BLaER1 (cell line): ENCODE results near the gene SCUBE2.
A peak's percentile ranks its signal among the peaks of the same experiment; 100 is the strongest.
"Not testable (repeated sequence)": the region's sequence is repeated elsewhere in the genome, so short reads cannot be mapped to it uniquely, and the experiment has no call there.

Experiments
- H3K27ac ChIP-seq: shearing (Covaris generic); formaldehyde crosslinking; 2 replicates; pipeline ENCODE4 v1.8.1; 2022
- H3K27me3 ChIP-seq: shearing (Covaris generic); formaldehyde crosslinking; 2 replicates; pipeline ENCODE4 v1.8.1; 2022
- H3K36me3 ChIP-seq: shearing (Covaris generic); formaldehyde crosslinking; 2 replicates; pipeline ENCODE4 v1.8.1; 2022
- H3K4me1 ChIP-seq: shearing (Covaris generic); formaldehyde crosslinking; 2 replicates; pipeline ENCODE4 v1.8.1; 2022
- H3K4me2 ChIP-seq: shearing (Covaris generic); formaldehyde crosslinking; 2 replicates; pipeline ENCODE4 v1.8.1; 2022
- H3K4me3 ChIP-seq: shearing (Covaris generic); formaldehyde crosslinking; 2 replicates; pipeline ENCODE4 v1.8.1; 2022
- H3K9ac ChIP-seq: shearing (Covaris generic); formaldehyde crosslinking; 2 replicates; pipeline ENCODE4 v1.8.1; 2022
- H3K9me3 ChIP-seq: shearing (Covaris generic); formaldehyde crosslinking; 2 replicates; pipeline ENCODE4 v1.8.1; 2022
- H4K20me1 ChIP-seq: shearing (Covaris generic); formaldehyde crosslinking; 2 replicates; pipeline ENCODE4 v1.8.1; 2022
- Cebpa-rat ChIP-seq: shearing (Covaris generic); IDR thresholded peaks from 2 replicates; pipeline ENCODE4 v1.8.1; 2022

SCUBE2 gene

DNA sequence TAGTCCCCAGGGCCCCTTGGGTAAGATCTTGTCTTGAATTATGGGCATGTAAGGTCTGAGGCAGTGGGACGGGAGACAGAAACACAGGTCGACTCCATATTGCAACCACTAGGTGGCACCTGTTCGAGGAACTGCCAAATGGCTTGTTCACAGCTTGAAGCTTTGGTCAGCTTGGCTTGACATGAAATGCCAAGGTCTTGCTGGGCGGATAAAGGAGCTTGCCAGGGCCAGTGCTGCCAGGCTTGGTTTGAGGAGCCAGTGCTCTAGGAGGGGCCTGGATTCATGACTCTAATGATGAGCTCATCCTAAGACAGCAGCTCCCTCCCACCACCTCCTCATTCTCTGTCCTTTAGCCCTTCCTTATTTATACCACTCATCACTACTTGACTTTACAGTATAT lies 75.7 kb downstream of the SCUBE2 start:
- Histone ChIP-seq H3K4me1 (peaks cover 8% of the 10 kb centered on the region), H3K27me3 (no peaks in the 10 kb centered on the region), H3K9ac (no peak overlapping the region), H3K4me2 (no peak overlapping the region), H4K20me1 (no peaks in the 10 kb centered on the region), H3K27ac (no peak overlapping the region), H3K4me3 (no peak overlapping the region), H3K9me3 (no peaks in the 10 kb centered on the region), H3K36me3 (no peaks in the 10 kb centered on the region)
- TF ChIP-seq Cebpa-rat: no peak

DNA sequence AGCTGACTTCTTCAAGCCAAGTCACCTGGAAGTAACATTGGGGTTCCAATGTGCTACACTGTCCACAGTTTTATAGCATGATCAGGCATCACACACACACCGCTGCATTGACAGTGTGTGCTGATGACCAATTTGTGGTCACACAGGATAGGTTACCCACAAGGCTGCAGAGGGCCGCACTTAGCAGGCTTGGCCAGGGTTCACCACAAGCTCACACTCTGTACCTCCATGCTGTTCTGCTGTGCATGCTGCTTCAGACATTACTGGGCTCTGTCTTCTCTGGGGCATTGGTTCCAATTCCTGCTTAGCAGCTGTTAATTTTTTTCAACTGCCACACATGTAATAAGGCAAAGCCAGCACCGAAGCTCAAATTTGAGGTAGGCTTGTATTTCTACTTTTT lies 76.6 kb downstream of the SCUBE2 start:
- Histone ChIP-seq H3K27me3 (no peaks in the 10 kb centered on the region), H3K4me3 (no peak overlapping the region), H3K36me3 (no peaks in the 10 kb centered on the region), H3K27ac (no peak overlapping the region), H3K9ac (no peak overlapping the region), H4K20me1 (no peaks in the 10 kb centered on the region), H3K4me1 (peaks cover 8% of the 10 kb centered on the region), H3K4me2 (no peak overlapping the region), H3K9me3 (no peaks in the 10 kb centered on the region)
- no peak for TF ChIP-seq Cebpa-rat

DNA sequence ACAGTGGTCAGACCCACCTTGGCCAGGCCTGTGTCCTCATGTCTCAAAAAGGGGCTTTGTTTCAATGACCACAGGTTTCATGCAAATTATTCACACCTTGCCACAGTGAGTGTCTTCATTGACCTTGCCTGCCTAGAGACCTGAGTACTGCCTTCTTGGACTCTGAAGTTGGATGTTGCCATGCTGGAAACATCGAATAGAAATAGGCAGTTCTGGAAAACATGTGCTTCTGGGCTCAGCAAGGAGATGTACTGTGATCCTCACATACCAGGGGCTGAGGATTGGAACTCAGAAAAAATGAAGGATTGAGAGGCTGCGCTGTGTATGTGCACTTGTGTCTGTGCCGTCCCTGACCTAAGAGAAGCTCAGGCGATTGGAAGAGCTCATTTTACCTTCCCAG lies 78.0 kb downstream of the SCUBE2 start:
- Histone ChIP-seq H3K4me2 (no peak overlapping the region), H3K4me1 (peaks cover 8% of the 10 kb centered on the region), H3K4me3 (no peak overlapping the region), H3K27me3 (no peaks in the 10 kb centered on the region), H3K9ac (no peak overlapping the region), H3K27ac (no peak overlapping the region), H4K20me1 (no peaks in the 10 kb centered on the region), H3K9me3 (no peaks in the 10 kb centered on the region), H3K36me3 (no peaks in the 10 kb centered on the region)
- no peak for TF ChIP-seq Cebpa-rat

DNA sequence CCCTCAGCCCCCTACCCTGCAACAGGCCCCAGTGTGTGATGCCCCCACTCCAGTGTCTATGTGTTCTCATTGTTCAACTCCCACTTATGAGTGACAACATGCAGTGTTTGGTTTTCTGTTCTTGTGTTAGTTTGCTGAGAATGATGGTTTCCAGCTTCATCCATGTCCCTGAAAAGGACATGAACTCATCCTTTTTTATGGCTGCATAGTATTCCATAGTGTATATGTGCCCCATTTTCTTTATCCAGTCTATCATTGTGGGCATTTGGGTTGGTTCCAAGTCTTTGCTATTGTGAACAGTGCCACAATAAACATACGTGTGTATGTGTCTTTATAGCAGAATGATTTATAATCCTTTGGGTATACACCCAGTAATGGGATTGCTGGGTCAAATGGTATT lies 81.9 kb downstream of the SCUBE2 start:
- not testable (repeated sequence) for H4K20me1 ChIP-seq, H3K27ac ChIP-seq, H3K36me3 ChIP-seq, H3K4me2 ChIP-seq, H3K4me1 ChIP-seq, H3K9me3 ChIP-seq, H3K9ac ChIP-seq, H3K4me3 ChIP-seq
- peaks cover 21% of the 10 kb centered on the region for H3K27me3 ChIP-seq

DNA sequence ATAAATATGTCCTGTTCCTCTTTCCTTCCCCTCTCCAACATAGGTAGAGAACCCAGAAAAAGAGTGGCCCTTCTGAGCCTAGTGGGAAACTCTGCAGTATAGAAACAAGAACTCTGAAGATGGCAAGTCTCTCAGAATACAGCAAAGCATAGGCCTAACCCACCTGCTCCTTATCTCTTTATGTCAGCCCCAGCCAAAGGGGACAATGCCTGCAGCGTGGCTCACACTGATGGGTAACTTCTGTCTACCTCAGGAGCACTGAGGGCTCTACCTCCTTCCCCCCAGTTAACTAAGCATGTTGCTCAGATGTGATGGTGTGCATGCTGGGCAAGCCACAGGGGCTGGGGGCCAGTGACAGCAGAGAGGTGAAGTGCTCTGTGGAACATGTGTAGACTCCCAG lies 82.7 kb downstream of the SCUBE2 start:
- Histone ChIP-seq H3K4me3 (no peak overlapping the region), H3K27ac (no peak overlapping the region), H4K20me1 (no peaks in the 10 kb centered on the region), H3K9ac (no peak overlapping the region), H3K36me3 (no peaks in the 10 kb centered on the region), H3K9me3 (peaks cover 13% of the 10 kb centered on the region), H3K4me2 (no peak overlapping the region), H3K27me3 (peaks cover 30% of the 10 kb centered on the region), H3K4me1 (0 out of 2 replicates have a peak, but pooled peaks cover 7% of the 10 kb centered on the region)
- no peak for TF ChIP-seq Cebpa-rat

DNA sequence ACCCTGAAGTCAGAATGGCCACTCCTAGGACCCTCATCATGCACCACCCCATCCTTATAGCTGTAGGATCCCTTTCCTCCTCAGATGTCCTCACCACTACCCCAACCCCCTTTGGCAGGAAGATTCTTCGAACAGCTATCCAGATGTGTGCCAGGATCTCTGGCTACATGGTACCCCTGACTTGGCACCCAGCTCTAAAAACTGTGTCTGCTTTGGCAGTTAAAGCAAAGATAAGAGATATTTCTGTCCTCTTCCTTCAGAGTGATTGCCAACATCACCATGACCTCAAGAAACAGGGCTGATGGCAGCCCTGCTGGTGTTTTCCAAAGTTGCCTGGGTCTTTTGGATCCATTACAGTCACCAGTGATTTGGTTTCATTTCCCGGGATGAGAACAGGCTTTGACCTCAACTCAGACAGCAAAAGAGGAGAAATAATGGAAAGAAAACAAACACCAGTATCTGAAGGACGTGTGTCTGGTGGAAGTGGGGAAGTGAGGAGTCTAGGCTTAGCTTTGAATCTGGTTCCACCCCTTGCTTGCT lies 83.3 kb downstream of the SCUBE2 start:
- no peaks in the 10 kb centered on the region for H3K36me3 ChIP-seq
- H3K27me3 ChIP-seq: peaks cover 35% of the 10 kb centered on the region
- no peaks in the 10 kb centered on the region; the same call in 1 of the 2 replicates for H4K20me1 ChIP-seq
- TF ChIP-seq Cebpa-rat: no peak
- H3K4me1 ChIP-seq: 0 out of 2 replicates have a peak, but pooled peaks cover 10% of the 10 kb centered on the region
- H3K9me3 ChIP-seq: peaks cover 18% of the 10 kb centered on the region
- no peak overlapping the region for H3K4me3 ChIP-seq
- H3K4me2 ChIP-seq: no peak overlapping the region
- H3K9ac ChIP-seq: no peak overlapping the region
- no peak overlapping the region for H3K27ac ChIP-seq

DNA sequence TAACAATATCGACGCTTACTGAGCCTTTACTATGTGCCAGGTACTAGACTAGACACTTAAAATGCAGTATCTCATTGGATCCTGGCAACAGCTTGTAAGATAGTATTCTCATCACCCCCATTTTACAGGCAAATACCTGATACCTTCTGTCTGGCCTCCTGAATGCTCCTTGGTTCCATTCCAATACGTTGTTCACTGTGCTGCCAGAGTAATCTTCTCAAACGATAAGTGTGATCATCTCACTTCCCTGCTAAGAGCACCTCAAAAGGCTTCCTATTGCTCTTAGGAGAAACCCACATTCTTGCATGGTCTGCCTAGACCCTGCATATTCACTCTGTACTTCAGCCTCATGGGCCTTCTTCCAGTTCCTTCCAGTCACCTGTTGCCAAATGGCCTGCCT lies 86.3 kb downstream of the SCUBE2 start:
- H3K4me3 ChIP-seq: no peak overlapping the region
- H3K4me2 ChIP-seq: no peak overlapping the region
- H3K36me3 ChIP-seq: no peaks in the 10 kb centered on the region
- no peak for TF ChIP-seq Cebpa-rat
- no peak overlapping the region for H3K27ac ChIP-seq
- H3K27me3 ChIP-seq: peaks cover 61% of the 10 kb centered on the region
- no peaks in the 10 kb centered on the region; the same call in 1 of the 2 replicates for H4K20me1 ChIP-seq
- peaks cover 21% of the 10 kb centered on the region for H3K9me3 ChIP-seq
- no peak overlapping the region for H3K9ac ChIP-seq
- 0 out of 2 replicates have a peak, but pooled peaks cover 11% of the 10 kb centered on the region for H3K4me1 ChIP-seq

DNA sequence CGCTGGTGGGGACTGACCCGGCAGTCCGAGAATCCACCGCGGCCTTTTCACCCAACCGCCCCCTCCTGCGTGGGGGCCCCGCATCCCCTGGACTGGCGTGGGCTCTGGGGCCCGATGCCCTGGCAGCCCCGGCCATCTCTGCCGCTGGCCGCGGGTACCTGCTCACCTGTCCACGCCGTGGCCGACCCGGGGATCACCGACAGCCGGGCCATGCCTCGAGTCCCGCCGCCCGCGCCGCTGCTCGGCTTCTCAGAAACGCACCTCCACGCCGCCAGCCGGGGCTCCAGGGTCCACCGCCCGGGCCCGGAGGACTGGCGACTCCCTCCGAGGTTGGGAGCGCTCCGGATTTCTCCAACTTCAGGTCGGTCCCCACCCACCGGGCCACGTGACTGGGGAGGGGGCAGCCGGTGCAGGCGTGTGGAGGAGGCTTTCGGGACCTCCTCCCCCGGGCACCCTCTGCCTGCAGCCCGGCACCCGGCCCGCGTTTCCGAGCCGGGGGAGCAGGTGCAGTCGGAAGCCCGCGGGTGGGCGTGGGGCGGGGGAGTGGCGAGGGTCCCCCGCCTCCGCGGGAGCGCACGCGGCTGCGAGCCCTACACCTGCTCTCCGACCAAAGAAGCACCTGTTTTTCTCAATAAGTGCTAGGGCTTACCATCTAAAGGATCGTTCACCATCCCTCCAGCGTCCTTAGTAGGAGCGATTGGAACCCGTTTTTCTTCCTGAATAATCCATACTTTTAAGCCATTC lies 87.0 kb downstream of the SCUBE2 start:
- peaks cover 61% of the 10 kb centered on the region for H3K27me3 ChIP-seq
- H3K27ac ChIP-seq: no peak overlapping the region
- H3K36me3 ChIP-seq: no peaks in the 10 kb centered on the region
- H3K4me1 ChIP-seq: 0 out of 2 replicates have a peak, but pooled peaks cover 11% of the 10 kb centered on the region
- no peaks in the 10 kb centered on the region; the same call in 1 of the 2 replicates for H4K20me1 ChIP-seq
- H3K9me3 ChIP-seq: peaks cover 21% of the 10 kb centered on the region
- peak overlapping the region; percentile 74 for H3K4me2 ChIP-seq
- H3K9ac ChIP-seq: no peak overlapping the region
- TF ChIP-seq Cebpa-rat: no peak
- peak overlapping the region; percentile 61 for H3K4me3 ChIP-seq

DNA sequence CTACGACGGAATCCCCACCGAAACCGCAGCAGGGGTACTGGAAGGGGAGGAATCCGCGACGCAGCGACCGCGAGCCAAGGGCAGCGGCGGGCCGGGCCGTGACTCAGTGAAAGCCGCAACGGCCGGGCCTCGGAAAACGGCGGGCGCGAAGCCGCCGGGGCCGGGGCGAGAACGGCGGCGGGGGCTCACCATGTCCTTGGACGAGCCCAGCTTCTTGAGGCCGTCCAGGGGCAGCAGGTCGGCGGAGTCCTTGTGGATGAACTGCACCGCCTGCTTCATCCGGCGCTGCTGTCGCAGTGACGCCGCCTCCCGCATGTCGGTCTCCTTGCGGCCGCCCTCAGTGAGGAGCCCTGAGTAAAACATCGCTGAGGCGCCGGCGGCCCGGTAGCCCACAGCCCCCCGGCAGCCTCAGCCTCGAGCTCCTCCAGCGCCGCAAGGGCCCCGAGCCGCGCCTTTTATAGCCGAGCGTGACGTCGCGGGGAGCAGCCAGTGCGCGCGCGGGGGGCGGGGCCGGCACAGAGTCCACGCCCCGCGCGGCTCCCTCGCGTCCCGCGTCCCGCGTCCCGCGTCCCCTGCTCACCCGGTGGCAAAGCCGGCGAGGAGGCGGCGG lies 87.7 kb downstream of the SCUBE2 start, which contains the start of gene NRIP3:
NRIP3 (minus strand) TSS at position 429 of the 610 bp plus-strand sequence; CDS start at position 363, 66 bp downstream.
- no peak for TF ChIP-seq Cebpa-rat
- peak within 1 kb of the TSS; percentile 74 for H3K4me2 ChIP-seq
- no peak within 1 kb of the TSS for H3K27ac ChIP-seq
- H3K4me3 ChIP-seq: peak within 1 kb of the TSS; percentile 61
- no peaks in the 10 kb centered on the region; the same call in 1 of the 2 replicates for H4K20me1 ChIP-seq
- H3K27me3 ChIP-seq: peaks cover 61% of the 10 kb centered on the region
- no peak within 1 kb of the TSS for H3K9ac ChIP-seq
- H3K36me3 ChIP-seq: no peaks in the 10 kb centered on the region
- H3K9me3 ChIP-seq: peaks cover 21% of the 10 kb centered on the region
- H3K4me1 ChIP-seq: 0 out of 2 replicates have a peak, but pooled peaks cover 11% of the 10 kb centered on the region

DNA sequence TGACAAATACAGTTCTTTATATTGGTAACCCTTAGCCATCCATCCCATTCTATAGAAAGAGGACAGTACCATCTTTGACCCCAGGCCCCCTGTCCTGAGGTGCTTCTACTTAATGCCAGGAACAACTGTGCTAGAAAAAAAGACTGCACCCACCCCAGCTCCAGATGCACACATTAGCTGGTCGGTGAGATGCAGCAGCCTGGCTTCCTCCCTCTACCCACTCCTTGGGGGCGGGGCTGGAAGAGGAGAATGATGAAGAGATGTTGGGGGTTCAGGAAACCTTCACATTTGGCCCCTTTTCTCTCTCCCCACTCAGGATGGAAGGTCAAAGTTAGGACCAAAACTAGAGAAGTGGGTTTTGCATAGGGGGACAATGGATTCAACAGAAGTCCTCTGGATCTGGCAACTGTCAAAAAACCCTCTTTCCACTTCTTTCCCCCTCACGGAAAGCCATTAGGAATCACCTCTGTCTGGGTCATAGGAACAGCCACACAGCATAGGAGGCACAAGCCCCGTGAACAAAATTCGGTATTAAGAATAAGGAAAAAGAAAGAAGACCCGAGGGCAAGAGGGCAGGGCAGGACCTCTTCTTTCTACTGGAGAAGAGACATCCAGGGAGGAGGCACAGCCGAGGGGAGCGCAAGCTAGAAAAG lies 88.4 kb downstream of the SCUBE2 start:
- H3K27ac ChIP-seq: no peak overlapping the region
- H3K9me3 ChIP-seq: peaks cover 21% of the 10 kb centered on the region
- H3K36me3 ChIP-seq: no peaks in the 10 kb centered on the region
- H3K4me2 ChIP-seq: peak overlapping the region; percentile 74
- H4K20me1 ChIP-seq: no peaks in the 10 kb centered on the region; the same call in 1 of the 2 replicates
- peaks cover 61% of the 10 kb centered on the region for H3K27me3 ChIP-seq
- H3K4me3 ChIP-seq: peak overlapping the region; percentile 61
- no peak overlapping the region for H3K9ac ChIP-seq
- no peak for TF ChIP-seq Cebpa-rat
- 0 out of 2 replicates have a peak, but pooled peaks cover 11% of the 10 kb centered on the region for H3K4me1 ChIP-seq
